Mesendoderm (in vitro differentiated cells): ENCODE data around the gene FAM120B.

Source experiments
- DNase-seq: peaks from one replicate; pipeline ENCODE4 v3.0.0; 2013
- H2AK5ac ChIP-seq: 2 replicates; pipeline ENCODE4 v1.6.1; 2013; ENCODE audit warnings: low read length, inconsistent platforms
- H2BK120ac ChIP-seq: 2 replicates; pipeline ENCODE4 v1.6.1; 2013; ENCODE audit warnings: low read depth, mild to moderate bottlenecking, low read length, moderate library complexity, mixed read lengths
- H2BK15ac ChIP-seq: replicated peaks from 2 replicates; pipeline ENCODE4 v1.6.1; 2013; ENCODE audit warnings: low read depth, mild to moderate bottlenecking, moderate library complexity
- H2BK5ac ChIP-seq: 2 replicates; pipeline ENCODE4 v1.6.1; 2013; ENCODE audit warnings: low read length, inconsistent platforms
- H3K18ac ChIP-seq: 2 replicates; pipeline ENCODE4 v1.6.1; 2013; ENCODE audit warnings: mild to moderate bottlenecking, low read length, mixed read lengths
- H3K23ac ChIP-seq: one replicate; pipeline ENCODE4 v1.6.1; 2013; ENCODE audit warnings: low read length
- H3K27ac ChIP-seq: 2 replicates; pipeline ENCODE4 v1.5.1; 2013; ENCODE audit warnings: low read depth, mild to moderate bottlenecking, inconsistent platforms, low read length, moderate library complexity
- H3K27me3 ChIP-seq: 2 replicates; pipeline ENCODE4 v1.6.1; 2013; ENCODE audit warnings: low read length, control low read depth, mild to moderate bottlenecking, inconsistent platforms; ENCODE audit not compliant: insufficient read depth, poor library complexity
- H3K36me3 ChIP-seq: 2 replicates; pipeline ENCODE4 v1.6.1; 2013; ENCODE audit warnings: low read length, inconsistent platforms; ENCODE audit not compliant: control insufficient read depth, insufficient read depth
- H3K4ac ChIP-seq: one replicate; pipeline ENCODE4 v1.6.1; 2013; ENCODE audit warnings: low read depth, mild to moderate bottlenecking, low read length, moderate library complexity
- H3K4me1 ChIP-seq: 2 replicates; pipeline ENCODE4 v1.6.1; 2013; ENCODE audit warnings: low read depth, low read length, inconsistent platforms; ENCODE audit not compliant: control insufficient read depth
- H3K4me2 ChIP-seq: 2 replicates; pipeline ENCODE4 v1.6.1; 2013; ENCODE audit warnings: low read length
- H3K4me3 ChIP-seq: 2 replicates; pipeline ENCODE4 v1.5.1; 2013; ENCODE audit warnings: mild to moderate bottlenecking, low read length
- H3K56ac ChIP-seq: one replicate; pipeline ENCODE4 v1.6.1; 2013; ENCODE audit warnings: low read length
- H3K79me1 ChIP-seq: 2 replicates; pipeline ENCODE4 v1.6.1; 2013; ENCODE audit warnings: low read length, inconsistent platforms
- H3K79me2 ChIP-seq: 2 replicates; pipeline ENCODE4 v1.6.1; 2013; ENCODE audit warnings: mild to moderate bottlenecking, low read length; ENCODE audit not compliant: control insufficient read depth, insufficient read depth
- H3K9ac ChIP-seq: 2 replicates; pipeline ENCODE4 v1.6.1; 2013; ENCODE audit warnings: low read length, inconsistent platforms
- H4K5ac ChIP-seq: one replicate; pipeline ENCODE4 v1.6.1; 2013; ENCODE audit warnings: low read length
- H4K8ac ChIP-seq: one replicate; pipeline ENCODE4 v1.6.1; 2013; ENCODE audit warnings: low read depth, mild to moderate bottlenecking, control low read depth, low read length, moderate library complexity
- WGBS: extraction: QIAGEN DNeasy Blood & Tissue Kit; methylation state at CpG from one replicate; pipeline ENCODE4 v1.1.7; 2013; ENCODE audit warnings: low lambda C conversion rate, missing lambda C conversion rate; ENCODE audit not compliant: insufficient coverage; ENCODE audit errors: extremely low coverage; 5-methylcytosine and 5-hydroxymethylcytosine counted together

The FAM120B gene

GRCh38 chr6:170448751-170449630 is 142.4 kb downstream of the FAM120B start:
- Histone ChIP-seq H3K4me2 (no peak overlapping the region), H2BK120ac (no peak overlapping the region), H3K4me3 (no peak overlapping the region), H3K18ac (no peak overlapping the region), H2BK15ac (no peak overlapping the region), H4K8ac (no peak overlapping the region), H4K5ac (no peak overlapping the region), H3K4ac (no peak overlapping the region), H3K36me3 (no peaks in the 10 kb centered on the region), H3K79me1 (no peaks in the 10 kb centered on the region), H3K79me2 (no peaks in the 10 kb centered on the region), H3K4me1 (no peaks in the 10 kb centered on the region), H3K23ac (no peak overlapping the region), H2AK5ac (no peak overlapping the region), H2BK5ac (no peak overlapping the region), H3K9ac (no peak overlapping the region), H3K56ac (no peak overlapping the region), H3K27ac (no peak overlapping the region), H3K27me3 (no peaks in the 10 kb centered on the region)
- no CpG with 5 or more reads among the region's 20 CpGs for WGBS
- no peak for DNase-seq

- no peaks in the 10 kb centered on the region for H3K4me1 ChIP-seq
Measured at GRCh38 chr6:170449835-170450753, 143.5 kb downstream of the FAM120B start.

GRCh38 chr6:170450916-170451761 is 144.6 kb downstream of the FAM120B start:
- Histone ChIP-seq H3K56ac (no peak overlapping the region), H3K4me2 (no peak overlapping the region), H3K4ac (no peak overlapping the region), H4K8ac (no peak overlapping the region), H3K79me1 (no peaks in the 10 kb centered on the region), H4K5ac (no peak overlapping the region), H3K18ac (no peak overlapping the region), H3K9ac (no peak overlapping the region), H3K27ac (no peak overlapping the region), H3K4me3 (no peak overlapping the region), H3K79me2 (no peaks in the 10 kb centered on the region), H3K4me1 (no peaks in the 10 kb centered on the region), H3K23ac (no peak overlapping the region), H2AK5ac (no peak overlapping the region), H2BK5ac (no peak overlapping the region), H3K36me3 (no peaks in the 10 kb centered on the region), H3K27me3 (no peaks in the 10 kb centered on the region), H2BK120ac (no peak overlapping the region), H2BK15ac (no peak overlapping the region)
- DNase-seq, result no peak
- no CpG with 5 or more reads among the region's 20 CpGs for WGBS

More at GRCh38 chr6:170449835-170450753, 143.5 kb downstream of the FAM120B start:
- H3K56ac ChIP-seq, result no peak overlapping the region
- H3K4me3 ChIP-seq, result no peak overlapping the region
- H3K27me3 ChIP-seq, result no peaks in the 10 kb centered on the region
- no peak overlapping the region for H3K18ac ChIP-seq
- H3K9ac ChIP-seq, result no peak overlapping the region
- H3K4me2 ChIP-seq, result no peak overlapping the region
- H3K79me1 ChIP-seq, result no peaks in the 10 kb centered on the region
- no peak overlapping the region for H2BK120ac ChIP-seq
- H3K79me2 ChIP-seq, result no peaks in the 10 kb centered on the region
- H2AK5ac ChIP-seq, result no peak overlapping the region
- H3K4ac ChIP-seq, result no peak overlapping the region
- no CpG with 5 or more reads among the region's 32 CpGs for WGBS
- H3K27ac ChIP-seq, result no peak overlapping the region
- H3K23ac ChIP-seq, result no peak overlapping the region
- no peak overlapping the region for H2BK15ac ChIP-seq
- no peak overlapping the region for H2BK5ac ChIP-seq
- H4K5ac ChIP-seq, result no peak overlapping the region
- no peak overlapping the region for H4K8ac ChIP-seq
- no peak for DNase-seq
- H3K36me3 ChIP-seq, result no peaks in the 10 kb centered on the region

- no peaks in the 10 kb centered on the region for H3K4me1 ChIP-seq
Measured at GRCh38 chr6:170451762-170452651, 145.4 kb downstream of the FAM120B start.

More at GRCh38 chr6:170451762-170452651, 145.4 kb downstream of the FAM120B start:
- WGBS, result no CpG with 5 or more reads among the region's 20 CpGs
- H3K56ac ChIP-seq, result no peak overlapping the region
- no peaks in the 10 kb centered on the region for H3K79me1 ChIP-seq
- H3K23ac ChIP-seq, result no peak overlapping the region
- DNase-seq, result no peak
- no peak overlapping the region for H2BK15ac ChIP-seq
- H3K27ac ChIP-seq, result no peak overlapping the region
- no peaks in the 10 kb centered on the region for H3K36me3 ChIP-seq
- no peak overlapping the region for H3K4me2 ChIP-seq
- H2BK120ac ChIP-seq, result no peak overlapping the region
- H4K5ac ChIP-seq, result no peak overlapping the region
- no peak overlapping the region for H2AK5ac ChIP-seq
- no peak overlapping the region for H3K18ac ChIP-seq
- H3K27me3 ChIP-seq, result no peaks in the 10 kb centered on the region
- no peak overlapping the region for H2BK5ac ChIP-seq
- H3K4ac ChIP-seq, result no peak overlapping the region
- no peak overlapping the region for H3K9ac ChIP-seq
- no peaks in the 10 kb centered on the region for H3K79me2 ChIP-seq
- H4K8ac ChIP-seq, result no peak overlapping the region
- H3K4me3 ChIP-seq, result no peak overlapping the region
